ENCODE measurements around the gene DGKI. TPM values are rescaled to one million over a fixed set of nuclear protein-coding genes. Genes with fewer than 3 reads are reported as not detected.

The DGKI gene
- total RNA-seq, 4 donors from 2014 or later: 0.98 to 7.3 (median 2.7) TPM

DNA sequence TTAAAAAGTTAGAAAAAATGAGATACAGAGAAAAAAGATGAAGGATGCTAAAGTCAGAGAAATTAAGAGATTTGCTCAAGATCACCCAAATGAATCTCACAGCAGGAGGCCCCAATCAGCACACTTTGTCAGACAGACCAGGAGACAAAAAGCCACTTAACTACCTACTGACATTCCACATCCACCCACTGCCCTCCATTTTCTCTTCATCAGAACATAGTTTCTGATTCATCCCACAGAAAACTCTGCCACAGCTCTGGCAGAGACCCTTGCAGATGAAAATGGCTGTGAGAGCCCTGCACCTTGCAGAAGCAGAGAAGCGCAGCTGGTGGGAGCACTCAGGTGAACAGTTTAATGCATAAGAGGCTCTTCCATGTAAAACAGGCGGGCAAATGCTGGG, 26.6 kb downstream of the DGKI start:
- TF ChIP-seq, protein P1, sequence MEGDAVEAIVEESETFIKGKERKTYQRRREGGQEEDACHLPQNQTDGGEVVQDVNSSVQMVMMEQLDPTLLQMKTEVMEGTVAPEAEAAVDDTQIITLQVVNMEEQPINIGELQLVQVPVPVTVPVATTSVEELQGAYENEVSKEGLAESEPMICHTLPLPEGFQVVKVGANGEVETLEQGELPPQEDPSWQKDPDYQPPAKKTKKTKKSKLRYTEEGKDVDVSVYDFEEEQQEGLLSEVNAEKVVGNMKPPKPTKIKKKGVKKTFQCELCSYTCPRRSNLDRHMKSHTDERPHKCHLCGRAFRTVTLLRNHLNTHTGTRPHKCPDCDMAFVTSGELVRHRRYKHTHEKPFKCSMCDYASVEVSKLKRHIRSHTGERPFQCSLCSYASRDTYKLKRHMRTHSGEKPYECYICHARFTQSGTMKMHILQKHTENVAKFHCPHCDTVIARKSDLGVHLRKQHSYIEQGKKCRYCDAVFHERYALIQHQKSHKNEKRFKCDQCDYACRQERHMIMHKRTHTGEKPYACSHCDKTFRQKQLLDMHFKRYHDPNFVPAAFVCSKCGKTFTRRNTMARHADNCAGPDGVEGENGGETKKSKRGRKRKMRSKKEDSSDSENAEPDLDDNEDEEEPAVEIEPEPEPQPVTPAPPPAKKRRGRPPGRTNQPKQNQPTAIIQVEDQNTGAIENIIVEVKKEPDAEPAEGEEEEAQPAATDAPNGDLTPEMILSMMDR (IDR thresholded peaks at IDR 0.05; ENCODE audit: low read depth): no peak

GRCh38 chr7:137818036-137818435, 28.7 kb downstream of the DGKI start:
- TF ChIP-seq, protein P1 (IDR thresholded peaks at IDR 0.05; ENCODE audit: low read depth): no peak

GRCh38 chr7:137816696-137817320, 30.0 kb downstream of the DGKI start:
- TF ChIP-seq, protein P1 (IDR thresholded peaks at IDR 0.05; ENCODE audit: low read depth): no peak

DNA sequence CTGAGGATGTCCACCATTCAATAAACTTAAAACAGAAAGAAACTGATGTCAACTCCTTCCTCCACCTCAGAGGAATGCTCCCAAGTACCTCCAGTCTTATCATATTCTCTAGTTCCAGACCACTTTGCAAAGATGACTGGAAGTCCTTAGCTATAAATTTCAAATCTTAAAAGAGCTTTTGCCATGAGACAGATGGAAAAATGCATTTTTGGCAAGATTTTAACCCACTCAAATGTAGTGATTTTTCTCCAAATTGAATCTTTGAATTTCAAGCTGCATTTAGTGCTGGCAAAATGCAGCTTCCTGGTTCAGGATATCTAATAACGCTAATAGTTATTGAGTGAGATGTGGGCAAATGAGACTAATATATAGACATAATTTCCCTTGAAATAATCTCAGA, 33.2 kb downstream of the DGKI start:
- TF ChIP-seq, protein P1 (IDR thresholded peaks at IDR 0.05; ENCODE audit: low read depth): no peak

- TF ChIP-seq, protein P1 (IDR thresholded peaks at IDR 0.05; ENCODE audit: low read depth): no peak
These were observed 36.5 kb downstream of the DGKI start for GRCh38 chr7:137810248-137810647.

DNA sequence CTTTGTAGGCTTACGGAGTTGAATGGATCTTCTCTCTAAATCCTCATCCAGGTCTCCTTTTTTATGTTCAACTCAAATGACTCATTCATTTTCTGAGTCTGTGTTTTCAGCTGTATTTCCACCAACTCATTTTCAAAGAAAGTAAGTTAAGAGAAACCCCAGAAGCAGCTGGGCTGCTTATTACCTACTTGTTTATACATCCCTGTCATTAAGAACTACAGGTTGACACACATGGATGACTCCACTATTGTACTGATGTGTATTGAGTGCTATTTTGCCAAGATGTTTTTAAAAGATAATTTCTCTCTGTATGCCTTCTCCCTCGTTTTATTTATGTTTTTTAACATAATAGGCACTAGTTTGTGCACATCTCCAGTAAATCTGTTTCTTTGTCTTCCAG, 41.9 kb downstream of the DGKI start:
- TF ChIP-seq, protein P1 (IDR thresholded peaks at IDR 0.05; ENCODE audit: low read depth): no peak

GRCh38 chr7:137801491-137801890, 45.3 kb downstream of the DGKI start:
- TF ChIP-seq, protein P1 (IDR thresholded peaks at IDR 0.05; ENCODE audit: low read depth): no peak

All from subcutaneous adipose tissue (tissue), 4 donors.